HepG2 (cell line): ENCODE results near the gene PFKFB2. TPM values are rescaled to one million over a fixed set of nuclear protein-coding genes. Genes with fewer than 3 reads are reported as not detected.

Source experiments
- ATAC-seq: fragments of 200-7000 bp; cut with Tn5 transposase; 3 replicates; pipeline ENCODE4 v1.9.1; 2020; ENCODE audit warnings: mild to moderate bottlenecking, moderate library complexity
- BruUV-seq: library from RNA; stranded (reverse); fragments of 400-500 nt; replicated peaks from 2 replicates; lab custom pipeline; 2021; lab: Mats Ljungman, UMichigan
- CTCF ChIA-PET: fragments of 300-600 bp; formaldehyde crosslinking; extraction: SDS; loops from one replicate; lab custom pipeline; 2021; ENCODE audit warnings: low total read pairs, inconsistent platforms, low intra/inter-chr PET ratio; lab: Yijun Ruan, JAX
- POLR2A ChIA-PET: fragments of 350-600 bp; sonication (Branson Sonifier 250); formaldehyde crosslinking; loops from one replicate; lab custom pipeline; 2020; ENCODE audit warnings: antibody characterized with exemption, inconsistent platforms; lab: Yijun Ruan, JAX
- DNase-seq: peaks from one replicate; pipeline ENCODE4 v3.0.0-alpha.2; 2015; ENCODE audit warnings: low spot score
- FAIRE-seq: peaks from 3 replicates; lab custom pipeline; 2011; peaks lifted over from hg19 to GRCh38; lab: Jason Lieb, UNC
- H2AFZ ChIP-seq: one replicate; pipeline ENCODE4 v1.6.1; 2011; ENCODE audit warnings: low read length, inconsistent platforms
- H3K27ac ChIP-seq: fragments of 300-600 bp; 3 replicates; pipeline ENCODE4 v1.8.0; 2011; ENCODE audit warnings: mixed run types, mild to moderate bottlenecking, mixed read lengths, low read length, inconsistent platforms; ENCODE audit not compliant: insufficient read depth; ENCODE audit errors: extremely low read length
- H3K27me3 ChIP-seq, 2 experiments: fragments of 200-600 bp in 1 of 2; 2 replicates in 1 of 2; 3 replicates in 1 of 2; pipeline versions ENCODE4 v1.6.0 to v1.8.0; 2011; ENCODE audit warnings: low read length in 2 of 2, mild to moderate bottlenecking in 2 of 2, moderate library complexity in 2 of 2, inconsistent platforms in 1 of 2; ENCODE audit not compliant: insufficient read depth in 2 of 2, control insufficient read depth in 1 of 2
- H3K36me3 ChIP-seq, 2 experiments: fragments of 200-600 bp in 1 of 2; replicated peaks in 1 of 2; 2 replicates in 1 of 2; 3 replicates in 1 of 2; pipeline versions ENCODE4 v1.5.1 to v1.8.0; 2011; ENCODE audit warnings: low read length in 2 of 2, inconsistent platforms in 1 of 2; ENCODE audit not compliant: insufficient read depth in 2 of 2, control insufficient read depth in 1 of 2
- H3K4me1 ChIP-seq: 2 replicates; pipeline ENCODE4 v1.5.1; 2012; ENCODE audit warnings: low read length, inconsistent platforms; ENCODE audit not compliant: insufficient read depth
- H3K4me2 ChIP-seq: 2 replicates; pipeline ENCODE4 v1.6.0; 2011; ENCODE audit warnings: low read depth, low read length, inconsistent platforms
- H3K4me3 ChIP-seq, 3 experiments: fragments of 200-600 bp in 1 of 3; sonication (generic), shearing (Covaris generic) in 1 of 3; replicated peaks in 1 of 3; 2 replicates each; pipeline ENCODE4 v1.5.1; 2011 to 2016; ENCODE audit warnings: low read length in 3 of 3, inconsistent platforms in 2 of 3, low read depth in 2 of 3, mild to moderate bottlenecking in 2 of 3, control low read depth in 1 of 3, mixed read lengths in 1 of 3; ENCODE audit not compliant: insufficient read depth in 1 of 3
- H3K79me2 ChIP-seq: one replicate; pipeline ENCODE4 v1.6.1; 2011; ENCODE audit warnings: low read length, inconsistent platforms; ENCODE audit not compliant: insufficient read depth
- H3K9ac ChIP-seq: 2 replicates; pipeline ENCODE4 v1.6.0; 2011; ENCODE audit warnings: mild to moderate bottlenecking, low read depth, low read length, inconsistent platforms; ENCODE audit not compliant: insufficient read depth
- H3K9me3 ChIP-seq: 2 replicates; pipeline ENCODE4 v1.5.1; 2012; ENCODE audit warnings: mild to moderate bottlenecking, low read length
- H4K20me1 ChIP-seq: 2 replicates; pipeline ENCODE4 v1.6.0; 2011; ENCODE audit warnings: inconsistent platforms, mild to moderate bottlenecking, low read length, moderate library complexity; ENCODE audit not compliant: insufficient read depth
- ATRX ChIP-seq: sonication (generic); formaldehyde crosslinking; IDR thresholded peaks from 2 replicates; pipeline ENCODE4 v1.4.0; 2020; ENCODE audit warnings: missing genetic modification reagents, borderline replicate concordance
- CCAR2 ChIP-seq: fragments of 200-400 bp; formaldehyde crosslinking; optimal IDR thresholded peaks from 2 replicates; pipeline ENCODE3; 2018; ENCODE audit warnings: low read depth, mild to moderate bottlenecking, low read length, moderate library complexity
- FLYWCH1 ChIP-seq: sonication (generic); formaldehyde crosslinking; IDR thresholded peaks from 2 replicates; pipeline ENCODE4 v1.8.1; 2023; ENCODE audit warnings: mild to moderate bottlenecking, missing genetic modification reagents
- KDM1A ChIP-seq: IDR thresholded peaks from 2 replicates; pipeline ENCODE4 v1.6.1; 2016; ENCODE audit warnings: missing compliant biosample characterization
- NONO ChIP-seq, 2 experiments: fragments of 450-650 bp in 1 of 2; sonication (generic) in 1 of 2; formaldehyde crosslinking in 1 of 2; IDR thresholded peaks in 1 of 2; conservative IDR thresholded peaks in 1 of 2; 2 replicates each; pipeline versions ENCODE4 v1.6.1 to v1.8.0; 2017 to 2022; ENCODE audit warnings: mild to moderate bottlenecking in 1 of 2, missing genetic modification reagents in 1 of 2, moderate library complexity in 1 of 2
- POLR2G ChIP-seq: fragments of 200-400 bp; formaldehyde crosslinking; IDR thresholded peaks from 2 replicates; pipeline ENCODE4 v1.6.1; 2018; ENCODE audit warnings: mild to moderate bottlenecking, low read depth, low read length, moderate library complexity
- SUZ12 ChIP-seq: fragments of 150-350 bp; IDR thresholded peaks from 2 replicates; pipeline ENCODE4 v1.6.1; 2014; ENCODE audit warnings: low read depth, low read length
- TP53 ChIP-seq: sonication (generic); formaldehyde crosslinking; conservative IDR thresholded peaks from 2 replicates; pipeline ENCODE4 v1.4.0; 2020; ENCODE audit warnings: missing genetic modification reagents
- U2AF2 ChIP-seq: fragments of 200-400 bp; formaldehyde crosslinking; IDR thresholded peaks from 2 replicates; pipeline ENCODE4 v1.6.1; 2017; ENCODE audit warnings: low read depth, mild to moderate bottlenecking, low read length
- ZNF225 ChIP-seq: sonication (generic); formaldehyde crosslinking; IDR thresholded peaks from 2 replicates; pipeline ENCODE4 v1.4.0; 2020; ENCODE audit warnings: mild to moderate bottlenecking, missing genetic modification reagents
- ZUFSP ChIP-seq: sonication (generic); formaldehyde crosslinking; IDR thresholded peaks from 2 replicates; pipeline ENCODE4 v1.9.0; 2021; ENCODE audit warnings: missing genetic modification reagents, mild to moderate bottlenecking, borderline replicate concordance
- WGBS: methylation state at CpG from one replicate; pipeline ENCODE4 v1.1.6; 2017; ENCODE audit warnings: low lambda C conversion rate; 5-methylcytosine and 5-hydroxymethylcytosine counted together
- in situ Hi-C: cut with HindIII; loops from 2 replicates; pipeline ENCODE4 v1.10.0; 2017; ENCODE audit warnings: low pct_unique_long_range_greater_than_20kb; ENCODE audit not compliant: extremely low pct_ligation_motif_present
- intact Hi-C: fragments of 100-400 bp; cut with micrococcal nuclease; formaldehyde crosslinking; loops from one replicate; pipeline ENCODE4 v1.10.0; 2022; ENCODE audit not compliant: unreplicated experiment
- polyA plus RNA-seq, 8 experiments: library from polyadenylated mRNA; depleted of rRNA in 3 of 8; stranded (reverse) in 7 of 8; unstranded in 1 of 8; fragments of >200 nt; fragmentation: Illumina TruSeq in 4 of 8; extraction: Trizol in 4 of 8; gene quantifications; 2 replicates each; pipeline versions ENCODE4 v1.2.1 to v1.2.3, GENCODE V29; 2011 to 2016; ENCODE audit warnings: low read depth in 4 of 8, missing spikeins in 1 of 8, mixed read lengths in 1 of 8; ENCODE audit not compliant: insufficient read depth in 1 of 8
- total RNA-seq, 5 experiments: library from RNA; depleted of rRNA; stranded (reverse); fragments of >200 nt; fragmentation: Illumina TruSeq; extraction: Trizol; gene quantifications; 2 replicates each; pipeline ENCODE4 v1.2.3, GENCODE V29; 2016; ENCODE audit warnings: low read depth in 1 of 5
- TF ChIP-seq, protein P1 (sequence below): sonication (generic); formaldehyde crosslinking; IDR thresholded peaks from 2 replicates; pipeline ENCODE4 v1.5.1; 2020; ENCODE audit warnings: mild to moderate bottlenecking, missing genetic modification reagents, moderate library complexity
- TF ChIP-seq, protein P2 (sequence below): sonication (generic); formaldehyde crosslinking; IDR thresholded peaks from 2 replicates; pipeline ENCODE4 v1.4.0; 2020; ENCODE audit warnings: missing genetic modification reagents, mild to moderate bottlenecking, borderline replicate concordance

The PFKFB2 gene
- total and polyA plus RNA-seq, 2 of the 13 experiments (the other 11 are each of a cell fraction or from before 2014, with no cell fraction given): 4.6 to 10.6 TPM

DNA sequence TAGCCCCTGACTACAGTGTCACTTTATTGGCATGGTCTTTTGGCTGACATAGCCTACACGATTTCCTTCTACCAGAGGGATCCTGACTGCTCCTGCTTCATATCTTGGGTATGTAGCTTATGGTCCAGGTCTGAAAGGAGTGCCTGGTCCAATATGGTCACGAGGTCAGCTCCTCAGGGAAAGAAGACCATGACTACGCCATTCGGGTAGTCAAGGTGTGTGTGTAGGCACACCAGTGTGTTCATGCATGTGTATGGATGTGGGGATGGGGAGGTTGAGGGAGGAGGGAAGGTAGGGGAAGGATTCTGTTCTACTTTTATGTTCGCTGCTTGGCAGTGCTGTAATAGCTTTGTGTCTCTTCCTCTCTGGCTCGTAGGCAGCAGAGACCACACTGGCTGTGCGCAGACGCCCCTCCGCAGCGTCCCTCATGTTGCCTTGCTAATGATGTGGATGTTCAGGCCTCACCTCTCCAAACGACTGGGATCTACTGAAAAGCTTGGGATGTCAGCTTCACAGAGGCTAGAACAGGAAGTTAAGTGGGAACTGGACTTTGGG lies 25.6 kb downstream of the PFKFB2 start:
- H3K36me3 ChIP-seq: no peaks in the 10 kb centered on the region
- ATAC-seq: no peak
- POLR2A ChIA-PET: no interaction called here
- no peaks in the 10 kb centered on the region for H3K9me3 ChIP-seq
- no peak overlapping the region for H3K9ac ChIP-seq
- no peak for TF ChIP-seq FLYWCH1
- no peak for TF ChIP-seq TP53 (CRISPR knock-in tag)
- TF ChIP-seq NONO (IDR thresholded peaks at IDR 0.05): no peak
- TF ChIP-seq NONO (CRISPR knock-in tag; conservative IDR thresholded peaks at IDR 0.05): no peak
- TF ChIP-seq, protein P1, sequence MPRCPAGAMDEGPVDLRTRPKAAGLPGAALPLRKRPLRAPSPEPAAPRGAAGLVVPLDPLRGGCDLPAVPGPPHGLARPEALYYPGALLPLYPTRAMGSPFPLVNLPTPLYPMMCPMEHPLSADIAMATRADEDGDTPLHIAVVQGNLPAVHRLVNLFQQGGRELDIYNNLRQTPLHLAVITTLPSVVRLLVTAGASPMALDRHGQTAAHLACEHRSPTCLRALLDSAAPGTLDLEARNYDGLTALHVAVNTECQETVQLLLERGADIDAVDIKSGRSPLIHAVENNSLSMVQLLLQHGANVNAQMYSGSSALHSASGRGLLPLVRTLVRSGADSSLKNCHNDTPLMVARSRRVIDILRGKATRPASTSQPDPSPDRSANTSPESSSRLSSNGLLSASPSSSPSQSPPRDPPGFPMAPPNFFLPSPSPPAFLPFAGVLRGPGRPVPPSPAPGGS: no peak
- no peak for TF ChIP-seq ZNF225 (CRISPR knock-in tag)
- no peak for TF ChIP-seq ZUFSP (CRISPR knock-in tag)
- TF ChIP-seq CCAR2: no peak
- no peak for TF ChIP-seq U2AF2
- no peak for TF ChIP-seq KDM1A (CRISPR knock-in tag)
- no peak for TF ChIP-seq SUZ12
- TF ChIP-seq ATRX (CRISPR knock-in tag): no peak
- no peak for TF ChIP-seq POLR2G
- TF ChIP-seq, protein P2, sequence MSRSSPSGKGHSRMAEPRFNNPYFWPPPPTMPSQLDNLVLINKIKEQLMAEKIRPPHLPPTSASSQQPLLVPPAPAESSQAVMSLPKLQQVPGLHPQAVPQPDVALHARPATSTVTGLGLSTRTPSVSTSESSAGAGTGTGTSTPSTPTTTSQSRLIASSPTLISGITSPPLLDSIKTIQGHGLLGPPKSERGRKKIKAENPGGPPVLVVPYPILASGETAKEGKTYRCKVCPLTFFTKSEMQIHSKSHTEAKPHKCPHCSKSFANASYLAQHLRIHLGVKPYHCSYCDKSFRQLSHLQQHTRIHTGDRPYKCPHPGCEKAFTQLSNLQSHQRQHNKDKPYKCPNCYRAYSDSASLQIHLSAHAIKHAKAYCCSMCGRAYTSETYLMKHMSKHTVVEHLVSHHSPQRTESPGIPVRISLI (CRISPR knock-in tag): no peak
- in situ Hi-C loops (loop anchor here (10.0 kb wide), 1 partner anchor 144 kb away; no protein-coding TSS in a partner anchor), intact Hi-C loops (loop anchor here (1.0 to 10.0 kb wide), 2 partner anchors 143 to 344 kb away; no protein-coding TSS in a partner anchor)
- no peak for FAIRE-seq
- no TSS peak for BruUV-seq
- WGBS: 83% methylated on average over 11 of the region's 11 CpGs
- no peak overlapping the region for H3K4me2 ChIP-seq
- H3K27ac ChIP-seq: no peak overlapping the region
- H2AFZ ChIP-seq: no peak overlapping the region
- CTCF ChIA-PET: interaction anchor here (1.6 to 2.5 kb wide), 3 partner anchors 29 to 143 kb away, joined by 7 to 14 read pairs (median 9); partner anchors contain the start of gene YOD1
- H3K79me2 ChIP-seq: no peaks in the 10 kb centered on the region
- H3K4me1 ChIP-seq: 0 out of 2 replicates have a peak, but pooled peaks cover 6% of the 10 kb centered on the region
- no peak for DNase-seq
- H4K20me1 ChIP-seq: no peaks in the 10 kb centered on the region
- no peaks in the 10 kb centered on the region for H3K27me3 ChIP-seq
- H3K4me3 ChIP-seq: no peak overlapping the region
